NCI-H82 treated with DMSO at 0.1 percent for 48 hours (cell line): ENCODE data around the gene C9orf50.

Source experiments
- DNase-seq: peaks from one replicate; lab custom pipeline; 2025; ENCODE audit not compliant: unreplicated experiment; lab: John Stamatoyannopoulos, UW

The C9orf50 gene

GRCh38 chr9:129571298-129572051, 49.4 kb downstream of the C9orf50 start:
- DNase-seq: no peak

GRCh38 chr9:129570450-129571297, 50.2 kb downstream of the C9orf50 start:
- DNase-seq: no peak

- no peak for DNase-seq
Measured at GRCh38 chr9:129569502-129570449, 51.1 kb downstream of the C9orf50 start.

GRCh38 chr9:129568560-129569501, 52.1 kb downstream of the C9orf50 start:
- DNase-seq: no peak

GRCh38 chr9:129567842-129568559, 52.9 kb downstream of the C9orf50 start:
- DNase-seq: no peak

GRCh38 chr9:129567329-129567728, 53.6 kb downstream of the C9orf50 start:
- no peak for DNase-seq

GRCh38 chr9:129566563-129567266, 54.2 kb downstream of the C9orf50 start:
- no peak for DNase-seq

- DNase-seq: no peak
Measured at GRCh38 chr9:129562917-129563316, 58.0 kb downstream of the C9orf50 start.

- no peak for DNase-seq
Measured at GRCh38 chr9:129562514-129562913, 58.4 kb downstream of the C9orf50 start.
